Transverse colon (tissue), 4 donors: ENCODE data around the gene CD151. TPM values are rescaled to one million over a fixed set of nuclear protein-coding genes. Genes with fewer than 3 reads are reported as not detected.

ENCODE experiments used
- DNase-seq: peaks from one replicate; pipeline ENCODE4 v3.0.0-alpha.2; 2019
- H3K27ac ChIP-seq, 4 donors: fragments of 200-600 bp; sonication (generic); 2 replicates each; pipeline ENCODE4 v1.5.1; 2016 to 2018; ENCODE audit warnings: inconsistent platforms in 4 of 4
- H3K27me3 ChIP-seq: fragments of 200-600 bp; sonication (generic); 2 replicates; pipeline ENCODE4 v1.5.1; 2017; ENCODE audit warnings: inconsistent platforms
- H3K36me3 ChIP-seq, 4 donors: fragments of 200-600 bp; sonication (generic); 2 replicates each; pipeline ENCODE4 v1.5.1; 2017 to 2019; ENCODE audit warnings: inconsistent platforms in 4 of 4
- H3K4me1 ChIP-seq, 4 donors: fragments of 200-600 bp; sonication (generic); 2 replicates each; pipeline ENCODE4 v1.5.1; 2017 to 2020; ENCODE audit warnings: inconsistent platforms in 4 of 4
- H3K4me3 ChIP-seq, 4 donors: fragments of 200-600 bp; sonication (generic); 1 replicate in 1 of 4; 2 replicates in 3 of 4; pipeline versions ENCODE4 v1.5.1 to v1.6.1; 2017 to 2019; ENCODE audit warnings: inconsistent platforms in 4 of 4
- H3K9me3 ChIP-seq, 2 donors: fragments of 200-600 bp; sonication (generic); 2 replicates each; pipeline ENCODE4 v1.5.1; 2017 to 2019; ENCODE audit warnings: inconsistent platforms in 2 of 2
- CTCF ChIP-seq, 5 experiments: fragments of 200-600 bp in 3 of 5; fragments of 450-650 bp in 2 of 5; sonication (generic) in 3 of 5; IDR thresholded peaks; 1 replicate in 2 of 5; 2 replicates in 3 of 5; pipeline ENCODE4 v1.5.1; 2016 to 2017; ENCODE audit warnings: antibody characterized with exemption in 5 of 5, inconsistent platforms in 3 of 5, mild to moderate bottlenecking in 2 of 5, moderate library complexity in 1 of 5
- EP300 ChIP-seq: sonication (generic); formaldehyde crosslinking; IDR thresholded peaks from one replicate; pipeline ENCODE4 v1.6.1; 2017; ENCODE audit warnings: antibody characterized with exemption, low read depth
- POLR2A ChIP-seq: fragments of 450-650 bp; IDR thresholded peaks from one replicate; pipeline ENCODE4 v1.6.1; 2016; ENCODE audit warnings: antibody characterized with exemption, mild to moderate bottlenecking, moderate library complexity
- POLR2AphosphoS5 ChIP-seq, 3 donors: sonication (generic); formaldehyde crosslinking; IDR thresholded peaks; one replicate each; pipeline ENCODE4 v1.6.1; 2016; ENCODE audit warnings: antibody characterized with exemption in 3 of 3
- WGBS, 2 donors: methylation state at CpG; one replicate each; pipeline ENCODE4 v1.1.5; 2018; ENCODE audit warnings: low coverage in 1 of 2; 5-methylcytosine and 5-hydroxymethylcytosine counted together
- in situ Hi-C, 4 donors: fragments of 200-750 bp; cut with MboI; loops; one replicate each; pipeline versions ENCODE4 v1.15.0 to v1.15.1; 2017; ENCODE audit warnings: low sequenced_read_pairs in 3 of 4, low pct_ligation_motif_present in 1 of 4, low pct_unique_long_range_greater_than_20kb in 1 of 4
- intact Hi-C: fragments of 100-400 bp; cut with DNase I; formaldehyde crosslinking; loops from one replicate; pipeline ENCODE4 v1.15.1; 2023; ENCODE audit warnings: low total_unique reads
- total RNA-seq, 4 donors: library from RNA; depleted of rRNA; stranded (reverse); fragments of >200 nt; gene quantifications; one replicate each; pipeline ENCODE4 v1.1.0, GENCODE V29; 2016

CD151 gene
- total RNA-seq, 4 donors from 2014 or later = 252 to 650 (median 429) TPM

- Histone ChIP-seq H3K27ac (no peak overlapping the region), H3K4me3 (peak overlapping the region in 2 of 4 donors; percentile 32 to 48), H3K4me1 (peaks cover 10 to 29% (median 19%) of the 10 kb centered on the region in 4 donors), H3K36me3 (no peaks in the 10 kb centered on the region), H3K9me3 (no peaks in the 10 kb centered on the region), H3K27me3 (peaks cover 38% of the 10 kb centered on the region)
- WGBS, 2 donors = 29% methylated on average over 64 of the region's 97 CpGs; no CpG with 5 or more reads in 1 of the 2 donors
- DNase-seq = no peak
- in situ Hi-C loops (loop anchor here in 2 of 4 donors (25.0 kb wide), 1 partner anchor 187 kb away; the partner anchor contains the start of gene MUC6 (in 2 of the 2)), intact Hi-C loops (loop anchor here (10.0 kb wide), 1 partner anchor 205 kb away; no protein-coding TSS in a partner anchor)
- no peak for TF ChIP-seq CTCF (IDR thresholded peaks at IDR 0.05)
- TF ChIP-seq POLR2AphosphoS5 (IDR thresholded peaks at IDR 0.05) = no peak
- TF ChIP-seq POLR2A = no peak
- no peak for TF ChIP-seq EP300
Observed at GRCh38 chr11:849951-850774, 17.4 kb downstream of the CD151 start.

DNA sequence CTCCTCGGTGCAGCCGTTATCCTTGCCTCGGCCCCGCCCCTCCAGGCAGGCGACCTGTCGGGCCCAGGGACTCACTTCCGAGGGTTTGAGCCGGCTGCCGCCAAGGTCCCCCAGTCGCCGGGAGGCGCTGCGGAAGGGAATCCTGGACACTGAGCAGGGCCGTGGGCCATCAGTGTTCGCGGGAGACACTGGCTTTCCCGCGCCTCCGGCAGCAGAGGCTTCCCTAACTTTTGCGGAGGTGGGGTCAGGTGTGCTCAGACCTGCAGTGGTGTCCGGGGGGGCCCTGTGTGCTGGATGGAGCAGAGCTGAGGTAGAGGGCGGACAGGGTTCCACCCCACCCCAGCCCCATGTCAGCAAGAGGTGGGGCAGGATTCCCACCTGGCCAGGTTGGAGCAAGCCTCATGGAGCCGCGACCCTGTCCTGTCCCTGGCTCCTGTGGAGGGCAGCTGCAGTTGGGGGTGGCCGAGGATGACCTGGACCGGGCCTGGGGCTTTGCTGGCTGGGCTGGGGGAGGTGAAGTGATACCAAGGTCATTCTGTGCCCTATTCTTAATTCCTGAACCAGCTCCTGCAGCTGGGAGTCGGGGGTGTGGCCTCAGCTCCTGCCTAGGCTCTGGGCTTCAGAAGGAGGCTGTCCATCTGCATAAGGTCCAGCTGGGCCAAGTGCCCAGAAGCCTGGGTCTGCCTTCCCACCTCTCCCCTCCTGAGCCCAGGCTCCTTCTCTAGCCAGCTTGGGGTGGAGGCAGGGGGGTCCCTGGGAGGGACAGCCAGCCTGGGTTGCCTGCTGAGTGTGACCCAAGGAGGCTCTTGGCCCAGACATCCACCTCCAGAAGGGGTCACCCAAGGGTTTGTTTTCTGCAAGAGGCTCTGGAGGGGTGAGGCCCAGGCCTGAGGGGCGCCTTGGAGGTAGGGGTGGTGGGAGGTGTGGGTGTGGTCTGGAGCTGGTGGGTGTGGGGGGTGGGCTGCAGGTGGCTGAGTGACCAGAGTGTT is 18.3 kb downstream of the CD151 start:
- Histone ChIP-seq H3K4me3 (no peak overlapping the region), H3K9me3 (no peaks in the 10 kb centered on the region), H3K27me3 (peaks cover 38% of the 10 kb centered on the region), H3K36me3 (no peaks in the 10 kb centered on the region), H3K4me1 (peaks cover 10 to 27% (median 17%) of the 10 kb centered on the region in 4 donors), H3K27ac (no peak overlapping the region)
- intact Hi-C loops (loop anchor here (10.0 kb wide), 1 partner anchor 204 kb away; no protein-coding TSS in a partner anchor), in situ Hi-C loops (loop anchor here in 2 of 4 donors (25.0 kb wide), 1 partner anchor 186 kb away; the partner anchor contains the start of gene MUC6 (in 2 of the 2))
- no peak for TF ChIP-seq CTCF (IDR thresholded peaks at IDR 0.05)
- no peak for TF ChIP-seq POLR2AphosphoS5 (IDR thresholded peaks at IDR 0.05)
- no peak for TF ChIP-seq EP300
- TF ChIP-seq POLR2A = no peak
- WGBS, 2 donors = 64% methylated on average over 17 of the region's 28 CpGs; no CpG with 5 or more reads in 1 of the 2 donors
- DNase-seq = no peak

DNA sequence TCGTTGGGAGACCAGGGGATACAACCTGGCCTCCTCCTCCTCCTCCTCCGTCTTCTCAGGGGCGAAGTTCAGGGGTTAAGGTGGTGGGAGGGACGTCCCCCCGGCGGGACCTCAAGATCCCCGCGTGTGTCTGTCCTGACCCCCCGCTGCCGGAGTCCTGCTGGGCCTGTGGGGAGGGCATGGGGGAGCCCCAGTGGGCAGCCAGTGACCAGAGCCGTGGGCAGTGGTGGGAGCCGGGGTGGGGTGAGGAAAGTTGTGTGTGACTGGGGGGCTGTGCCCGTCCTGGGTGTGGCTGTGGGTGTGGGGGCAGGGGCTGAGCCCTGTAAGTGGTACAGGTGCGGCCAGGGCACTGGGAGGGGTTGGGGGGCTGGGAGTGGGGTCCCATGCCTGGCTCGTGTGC is 20.0 kb downstream of the CD151 start:
- WGBS, 2 donors = 65% methylated on average over 15 of the region's 15 CpGs; no CpG with 5 or more reads in 1 of the 2 donors
- in situ Hi-C loops (loop anchor here in 2 of 4 donors (25.0 kb wide), 1 partner anchor 185 kb away; the partner anchor contains the start of gene MUC6 (in 2 of the 2)), intact Hi-C loops (loop anchor here (10.0 kb wide), 1 partner anchor 202 kb away; no protein-coding TSS in a partner anchor)
- Histone ChIP-seq H3K9me3 (no peaks in the 10 kb centered on the region), H3K27me3 (peaks cover 35% of the 10 kb centered on the region), H3K4me1 (peaks cover 10 to 28% (median 19%) of the 10 kb centered on the region in 4 donors), H3K4me3 (no peak overlapping the region), H3K36me3 (no peaks in the 10 kb centered on the region), H3K27ac (no peak overlapping the region)
- no peak for TF ChIP-seq POLR2AphosphoS5 (IDR thresholded peaks at IDR 0.05)
- no peak for TF ChIP-seq CTCF (IDR thresholded peaks at IDR 0.05)
- TF ChIP-seq POLR2A = no peak
- no peak for TF ChIP-seq EP300
- no peak for DNase-seq
